GM23248 (cell line): Measurements from ENCODE around the gene TMCC1.

Experiments
- EZH2 ChIP-seq: fragments of 200-600 bp; sonication (generic); IDR thresholded peaks from 2 replicates; pipeline ENCODE4 v1.6.1; 2018; ENCODE audit warnings: antibody characterized with exemption, mild to moderate bottlenecking; ENCODE audit not compliant: insufficient read depth, poor library complexity, severe bottlenecking
- EZH2phosphoT487 ChIP-seq: fragments of 200-600 bp; sonication (generic); IDR thresholded peaks from 2 replicates; pipeline ENCODE4 v1.6.1; 2018; ENCODE audit warnings: antibody characterized with exemption, moderate library complexity, mild to moderate bottlenecking, low read depth; ENCODE audit not compliant: insufficient read depth

GRCh38 chr3:129692743-129693142 lies 200.8 kb downstream of the TMCC1 start:
- TF ChIP-seq EZH2 (no peak), EZH2phosphoT487 (no peak)
